Keratinocyte (primary cell): Measurements from ENCODE around the gene CLMN. TPM values are rescaled to one million over a fixed set of nuclear protein-coding genes. Genes with fewer than 3 reads are reported as not detected.

ENCODE experiments used
- DNase-seq: peaks from one replicate; pipeline ENCODE4 v3.0.0-alpha.2; 2011; ENCODE audit warnings: low read depth, missing footprints, low spot score
- FAIRE-seq: peaks from 2 replicates; lab custom pipeline; 2011; peaks lifted over from hg19 to GRCh38; lab: Jason Lieb, UNC
- H2AFZ ChIP-seq: 2 replicates; pipeline ENCODE4 v1.6.0; 2012; ENCODE audit warnings: low read length, control low read depth, inconsistent platforms; ENCODE audit not compliant: control insufficient read depth
- H3K27ac ChIP-seq: 2 replicates; pipeline ENCODE4 v1.5.1; 2011; ENCODE audit warnings: low read length; ENCODE audit not compliant: control insufficient read depth, insufficient read depth
- H3K27me3 ChIP-seq: 3 replicates; pipeline ENCODE4 v1.6.0; 2011; ENCODE audit warnings: low read length; ENCODE audit not compliant: control insufficient read depth, insufficient read depth; ENCODE audit errors: extremely low read depth
- H3K36me3 ChIP-seq, 2 experiments: 2 replicates in 1 of 2; 3 replicates in 1 of 2; pipeline ENCODE4 v1.5.1; 2011; ENCODE audit warnings: low read length in 2 of 2, mild to moderate bottlenecking in 1 of 2; ENCODE audit not compliant: control insufficient read depth in 2 of 2, insufficient read depth in 2 of 2; ENCODE audit errors: extremely low read depth in 1 of 2
- H3K4me1 ChIP-seq: 3 replicates; pipeline ENCODE4 v1.5.1; 2011; ENCODE audit warnings: low read length; ENCODE audit not compliant: control insufficient read depth, insufficient read depth; ENCODE audit errors: extremely low read depth
- H3K4me2 ChIP-seq: 3 replicates; pipeline ENCODE4 v1.6.0; 2011; ENCODE audit warnings: low read depth, low read length; ENCODE audit not compliant: control insufficient read depth, insufficient read depth; ENCODE audit errors: extremely low read depth
- H3K4me3 ChIP-seq, 3 experiments: fragments of 200-600 bp in 1 of 3; sonication (generic) in 1 of 3; 2 replicates in 2 of 3; 3 replicates in 1 of 3; pipeline ENCODE4 v1.5.1; 2011 to 2016; ENCODE audit warnings: low read length in 3 of 3, mild to moderate bottlenecking in 3 of 3, control low read depth in 2 of 3, inconsistent platforms in 1 of 3, low read depth in 1 of 3, mixed read lengths in 1 of 3, mixed run types in 1 of 3, moderate library complexity in 1 of 3; ENCODE audit not compliant: control insufficient read depth in 2 of 3, insufficient read depth in 2 of 3; ENCODE audit errors: extremely low read depth in 1 of 3
- H3K79me2 ChIP-seq: 2 replicates; pipeline ENCODE4 v1.6.0; 2012; ENCODE audit warnings: low read length; ENCODE audit not compliant: control insufficient read depth, insufficient read depth
- H3K9ac ChIP-seq: 3 replicates; pipeline ENCODE4 v1.6.0; 2011; ENCODE audit warnings: low read length; ENCODE audit not compliant: control insufficient read depth, insufficient read depth; ENCODE audit errors: extremely low read depth
- H3K9me1 ChIP-seq: 3 replicates; pipeline ENCODE4 v1.6.0; 2011; ENCODE audit warnings: low read length; ENCODE audit not compliant: control insufficient read depth, insufficient read depth; ENCODE audit errors: extremely low read depth
- H3K9me3 ChIP-seq: 2 replicates; pipeline ENCODE4 v1.5.1; 2012; ENCODE audit warnings: low read depth, low read length; ENCODE audit not compliant: control insufficient read depth
- H4K20me1 ChIP-seq: 3 replicates; pipeline ENCODE4 v1.6.0; 2011; ENCODE audit warnings: low read length; ENCODE audit not compliant: control insufficient read depth, insufficient read depth; ENCODE audit errors: extremely low read depth
- CTCF ChIP-seq, 3 experiments: IDR thresholded peaks in 1 of 3; conservative IDR thresholded peaks in 1 of 3; optimal IDR thresholded peaks in 1 of 3; 2 replicates in 2 of 3; 3 replicates in 1 of 3; pipeline versions ENCODE3 to v1.5.1; 2011; ENCODE audit warnings: low read length in 3 of 3, mild to moderate bottlenecking in 3 of 3, moderate library complexity in 2 of 3, control low read depth in 1 of 3, inconsistent platforms in 1 of 3; ENCODE audit not compliant: insufficient read depth in 2 of 3; ENCODE audit errors: extremely low read depth in 1 of 3
- EZH2 ChIP-seq: IDR thresholded peaks from one replicate; pipeline ENCODE4 v1.6.1; 2012; ENCODE audit warnings: inconsistent platforms, mild to moderate bottlenecking, low read length, moderate library complexity
- dilution Hi-C: fragments of 300-500 bp; cut with MboI; formaldehyde crosslinking; loops from one replicate; pipeline ENCODE4 v1.7.0; 2020; ENCODE audit warnings: low sequenced_read_pairs; ENCODE audit not compliant: extremely low pct_ligation_motif_present
- polyA plus RNA-seq, 5 experiments: library from polyadenylated mRNA; depleted of rRNA in 3 of 5; stranded (reverse) in 3 of 5; stranded (forward) in 1 of 5; unstranded in 1 of 5; fragments of >200 nt; gene quantifications; 1 replicate in 1 of 5; 2 replicates in 3 of 5; 3 replicates in 1 of 5; pipeline versions ENCODE4 v1.2.1 to v1.2.3, GENCODE V29; 2011 to 2012; ENCODE audit warnings: missing spikeins in 2 of 5, low read depth in 1 of 5, low replicate concordance in 1 of 5

Gene CLMN
- polyA plus RNA-seq, 1 donor (not counting 4 experiments of a cell fraction or from before 2014, with no cell fraction given), result 6.1 TPM

GRCh38 chr14:95195031-95195430, 124.7 kb downstream of the CLMN start:
- Histone ChIP-seq H2AFZ (no peak overlapping the region), H3K4me2 (no peak overlapping the region), H3K36me3 (peaks cover 0 to 5% of the 10 kb centered on the region in 2 experiments), H4K20me1 (no peaks in the 10 kb centered on the region), H3K27ac (no peak overlapping the region), H3K9me1 (no peaks in the 10 kb centered on the region), H3K9me3 (no peaks in the 10 kb centered on the region), H3K4me3 (no peak overlapping the region), H3K79me2 (no peaks in the 10 kb centered on the region), H3K27me3 (no peaks in the 10 kb centered on the region), H3K9ac (no peak overlapping the region), H3K4me1 (no peaks in the 10 kb centered on the region)
- DNase-seq (no peak), FAIRE-seq (no peak)
- TF ChIP-seq EZH2 (no peak), CTCF (optimal IDR thresholded peaks at IDR 0.05 in 1 of 3, IDR thresholded peaks at IDR 0.05 in 1 of 3, conservative IDR thresholded peaks at IDR 0.05 in 1 of 3; ENCODE audit: extremely low read depth in 1 of 3, insufficient read depth in 2 of 3, low read length in 3 of 3) (no peak)
- dilution Hi-C loops, result no loop called here

GRCh38 chr14:95193081-95193480, 126.6 kb downstream of the CLMN start:
- Histone ChIP-seq H3K9me1 (no peaks in the 10 kb centered on the region), H3K9me3 (no peaks in the 10 kb centered on the region), H4K20me1 (no peaks in the 10 kb centered on the region), H3K27ac (no peak overlapping the region), H2AFZ (no peak overlapping the region), H3K79me2 (no peaks in the 10 kb centered on the region), H3K36me3 (peaks cover 0 to 5% of the 10 kb centered on the region in 2 experiments), H3K9ac (no peak overlapping the region), H3K27me3 (no peaks in the 10 kb centered on the region), H3K4me3 (no peak overlapping the region), H3K4me2 (no peak overlapping the region), H3K4me1 (no peaks in the 10 kb centered on the region)
- dilution Hi-C loops, result no loop called here
- TF ChIP-seq EZH2 (no peak), CTCF (optimal IDR thresholded peaks at IDR 0.05 in 1 of 3, IDR thresholded peaks at IDR 0.05 in 1 of 3, conservative IDR thresholded peaks at IDR 0.05 in 1 of 3; ENCODE audit: extremely low read depth in 1 of 3, insufficient read depth in 2 of 3, low read length in 3 of 3) (no peak)
- FAIRE-seq (no peak), DNase-seq (no peak)
